GM18907 (cell line): Measurements from ENCODE around the gene NIPAL3.

Experiments used
- ATAC-seq: cut with Tn5 transposase; IDR thresholded peaks from one replicate; pipeline ENCODE4 v1.9.1; 2021; ENCODE audit warnings: mild to moderate bottlenecking, moderate library complexity; ENCODE audit not compliant: unreplicated experiment

The NIPAL3 gene

DNA sequence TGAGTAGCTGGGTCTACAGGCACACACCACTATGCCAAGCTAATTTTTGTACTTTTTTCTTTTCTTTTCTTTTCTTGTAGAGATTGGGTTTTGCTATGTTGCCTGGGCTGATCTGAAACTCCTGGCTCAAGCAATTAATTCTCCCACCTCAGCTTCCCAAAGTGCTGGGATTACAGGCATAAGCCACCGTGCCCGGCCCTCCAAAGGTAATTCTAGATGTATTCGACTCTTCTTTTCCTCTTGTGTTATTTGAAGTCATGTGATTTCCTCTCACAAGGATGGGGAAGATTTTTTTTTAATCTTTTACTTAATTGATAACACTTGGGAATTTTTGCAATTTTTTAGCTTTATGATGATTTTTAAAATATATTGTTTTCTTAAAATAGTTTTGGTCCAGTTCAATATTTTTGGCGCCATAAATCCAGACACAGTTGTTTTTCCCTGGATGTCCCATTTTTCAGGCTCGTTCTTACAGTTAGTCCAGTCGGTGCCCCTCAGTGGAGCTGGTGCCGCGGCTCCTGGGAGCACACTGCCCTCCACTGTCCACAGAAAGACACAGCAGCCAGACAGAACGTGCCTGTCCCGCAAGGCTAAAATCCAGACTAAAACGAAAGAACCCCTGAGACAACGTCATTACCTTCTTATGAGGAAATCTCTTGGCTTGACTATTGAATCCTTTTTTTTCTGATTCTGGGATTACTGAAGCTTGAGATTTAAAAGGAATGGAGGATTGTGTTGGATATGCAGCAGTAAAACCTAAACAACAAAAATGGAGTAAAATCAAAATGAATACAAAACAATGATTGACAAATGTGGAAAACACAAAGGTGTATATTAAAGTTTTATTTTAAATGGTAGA lies 24.4 kb upstream of the NIPAL3 start:
- peak; percentile 49 for ATAC-seq

DNA sequence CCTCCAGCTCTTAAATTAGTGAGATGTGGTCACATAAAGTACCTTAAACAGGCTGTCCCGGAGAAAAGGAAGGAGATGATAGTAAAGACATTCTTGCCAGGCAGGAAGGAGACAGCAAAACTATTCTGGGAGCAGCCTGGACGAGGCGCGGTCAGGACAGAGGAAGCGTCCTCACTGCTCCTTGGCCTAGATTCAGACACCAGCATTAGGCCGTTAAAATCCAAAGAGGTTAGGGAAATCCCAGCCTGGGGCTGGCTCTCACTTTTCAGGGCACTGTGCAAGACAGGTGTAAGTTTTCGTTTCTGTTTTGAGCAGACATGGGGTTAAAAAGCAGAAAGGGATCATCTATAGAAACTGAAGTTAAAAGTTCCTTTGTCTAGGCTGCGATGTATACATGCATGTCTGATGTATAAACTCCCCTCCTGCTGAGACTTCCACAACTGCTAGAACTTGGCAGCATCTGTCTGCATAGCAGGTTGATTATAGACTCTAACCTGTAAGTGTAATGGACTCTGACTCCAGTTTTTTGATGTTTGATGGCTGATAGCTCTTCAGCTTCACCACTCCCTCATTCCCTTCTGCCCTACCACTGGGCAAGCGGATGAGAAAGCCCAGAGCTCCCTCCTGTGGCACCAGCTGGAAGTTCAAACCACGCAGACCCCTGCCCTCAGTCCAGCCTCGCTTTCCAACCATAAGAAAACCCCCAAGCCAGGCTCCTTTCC lies 23.6 kb upstream of the NIPAL3 start:
- peak; percentile 69 for ATAC-seq

DNA sequence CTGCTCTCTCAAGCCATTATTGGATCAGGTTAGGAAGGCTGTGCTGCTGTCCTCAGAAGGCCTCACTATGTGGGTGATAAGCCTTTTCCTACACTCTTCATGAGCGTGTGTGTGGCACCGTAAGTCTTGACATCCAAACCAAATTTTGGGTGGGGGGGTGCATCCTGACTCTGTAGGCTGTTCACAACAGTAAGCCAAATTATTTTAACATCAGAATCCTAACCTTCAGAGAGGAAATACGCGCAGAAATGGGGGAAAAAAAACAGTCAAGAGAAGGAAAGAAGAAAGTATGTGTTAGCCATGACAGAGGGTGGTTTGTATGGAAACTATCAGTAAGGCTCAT lies 23.0 kb upstream of the NIPAL3 start:
- no peak for ATAC-seq

DNA sequence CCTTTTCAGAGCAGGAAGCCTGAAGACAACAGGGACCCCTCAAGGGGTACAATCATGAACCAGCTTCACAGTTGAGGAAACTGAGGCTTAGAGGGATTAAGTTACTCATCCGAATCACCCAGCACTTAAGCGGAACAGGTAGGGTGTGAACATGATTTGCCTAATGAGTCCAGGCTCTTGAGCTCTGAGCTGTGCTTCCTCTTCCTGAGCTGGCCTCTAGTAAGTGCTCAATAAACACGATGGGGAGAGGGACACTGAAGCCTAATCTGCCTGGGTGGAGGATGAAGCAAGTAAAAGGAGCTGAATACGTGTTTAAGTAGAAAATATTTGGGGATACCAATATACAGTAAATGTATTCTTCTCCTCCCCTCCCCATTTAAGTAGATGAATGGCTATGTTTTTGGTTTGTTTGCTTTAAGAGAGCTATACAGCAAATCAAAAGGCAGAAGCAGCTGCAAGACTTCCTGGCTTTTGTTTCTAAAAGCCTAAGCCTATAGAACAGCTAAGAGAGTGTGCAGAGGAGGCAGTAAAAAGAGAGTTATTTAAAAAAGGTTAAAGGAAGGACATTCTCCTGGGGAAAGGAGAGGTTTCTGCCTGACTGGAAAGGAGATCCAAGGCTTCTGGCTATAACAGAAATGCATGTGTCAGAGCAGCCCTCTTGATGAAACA lies 22.5 kb upstream of the NIPAL3 start:
- no peak for ATAC-seq

DNA sequence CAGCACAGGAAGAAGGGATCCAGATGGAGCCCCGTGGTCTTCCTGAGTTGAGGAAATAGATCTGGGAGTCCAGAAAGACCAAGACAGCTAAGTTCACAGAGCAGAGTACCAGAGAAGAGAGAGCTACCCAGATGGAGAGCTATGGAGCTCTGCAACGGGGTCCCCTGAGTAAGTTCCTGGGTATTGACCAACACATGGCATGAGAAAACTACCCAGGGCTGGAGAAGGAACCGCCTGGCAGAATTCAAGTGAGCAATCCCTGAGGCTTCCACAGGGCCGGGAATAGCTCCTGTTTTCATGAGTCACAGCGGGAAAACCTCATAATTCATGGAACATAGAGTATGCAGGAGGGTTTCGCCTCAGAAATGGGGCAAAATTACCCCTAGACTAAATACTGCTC lies 21.7 kb upstream of the NIPAL3 start:
- no peak for ATAC-seq

DNA sequence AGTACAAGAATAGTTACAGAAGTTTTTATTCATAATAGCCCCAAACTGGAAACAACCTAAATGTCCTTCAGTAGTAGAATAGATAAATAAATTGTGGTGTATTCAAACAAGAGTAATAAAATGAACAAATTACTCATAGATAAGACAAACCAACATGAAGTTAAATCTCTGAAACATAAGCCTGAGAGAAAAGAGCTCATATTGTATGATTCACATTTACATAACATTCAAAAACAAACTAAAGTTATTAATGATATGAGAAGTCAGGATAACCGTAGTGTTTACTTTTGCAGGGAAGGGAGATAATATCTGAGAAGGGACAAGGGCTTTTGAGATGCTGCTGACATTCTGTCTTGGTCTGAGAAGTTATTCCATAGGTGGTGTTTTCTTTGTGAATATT lies 15.5 kb upstream of the NIPAL3 start:
- ATAC-seq: no peak

DNA sequence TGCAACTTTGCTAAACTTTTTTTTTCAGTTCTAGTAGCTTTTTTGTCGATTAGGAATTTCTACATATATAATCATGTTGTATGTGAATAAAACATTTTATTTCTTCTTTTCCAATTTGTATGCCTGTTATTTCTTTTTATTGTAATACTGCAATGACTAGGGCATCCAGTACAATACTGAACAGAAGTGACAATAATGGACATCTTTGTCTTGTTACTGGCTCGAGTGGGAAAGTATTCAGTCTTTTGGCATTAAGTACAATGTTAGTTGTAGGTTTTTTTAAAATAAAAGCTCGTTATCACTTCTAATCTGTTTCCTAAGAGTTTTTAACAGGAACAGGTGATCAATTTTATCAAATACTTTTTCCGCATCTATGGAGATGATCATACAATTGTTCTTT lies 11.8 kb upstream of the NIPAL3 start:
- ATAC-seq: no peak

DNA sequence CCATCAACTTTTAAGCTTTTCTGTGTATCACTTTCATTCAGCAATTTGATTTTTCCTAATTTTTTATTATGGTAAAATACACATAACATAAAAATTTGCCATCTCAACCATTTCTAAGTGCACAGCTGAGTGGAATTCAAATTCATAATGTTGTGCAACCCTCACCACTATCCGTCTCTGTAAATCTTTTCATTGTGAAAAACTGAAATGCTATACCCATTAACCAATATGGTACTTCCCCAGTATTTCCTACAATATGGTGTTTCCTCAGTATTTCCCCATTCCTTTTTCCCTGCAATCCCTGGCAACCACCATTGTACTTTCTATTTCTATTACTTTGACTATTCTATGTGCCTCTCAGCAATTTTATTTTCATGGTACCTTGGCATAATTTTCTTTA lies 8.8 kb upstream of the NIPAL3 start:
- ATAC-seq: no peak

DNA sequence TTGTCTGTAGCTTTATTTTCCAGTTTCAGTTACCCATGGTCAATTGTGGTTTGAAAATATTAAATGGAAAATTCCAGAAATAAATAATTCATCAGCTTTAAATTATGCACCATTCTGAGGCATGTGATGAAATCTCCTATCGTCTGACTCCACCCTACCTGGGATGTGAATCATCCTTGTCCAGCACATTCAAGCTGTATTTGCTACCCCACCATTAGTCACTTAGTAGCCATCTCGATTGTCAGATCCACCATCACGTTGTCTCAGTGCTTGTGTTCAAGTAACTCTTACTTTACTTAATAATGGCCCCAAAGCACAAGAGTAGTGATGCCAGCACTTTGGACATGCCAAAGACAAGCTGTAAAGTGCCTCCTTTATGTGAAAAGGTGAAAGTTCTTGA lies 6.1 kb upstream of the NIPAL3 start:
- ATAC-seq: no peak

DNA sequence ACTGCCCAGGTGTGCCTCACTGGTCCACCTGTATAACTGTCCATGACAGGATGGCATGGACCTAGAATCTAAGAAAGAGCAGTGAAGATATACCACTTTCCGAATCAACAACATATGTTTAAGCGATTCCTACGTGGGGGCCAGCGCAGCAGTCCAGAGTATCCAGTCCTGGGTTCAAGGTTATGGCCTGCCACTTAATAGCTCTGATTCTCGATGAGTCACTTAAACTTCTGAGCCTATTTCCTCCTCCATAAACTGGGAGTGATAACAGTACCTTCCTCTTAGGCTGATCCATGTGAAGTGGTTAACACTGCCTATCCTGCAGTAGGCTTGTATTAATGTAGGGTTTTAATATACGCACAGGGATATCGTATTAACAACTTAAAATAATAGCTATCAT lies 4.9 kb upstream of the NIPAL3 start:
- no peak for ATAC-seq

DNA sequence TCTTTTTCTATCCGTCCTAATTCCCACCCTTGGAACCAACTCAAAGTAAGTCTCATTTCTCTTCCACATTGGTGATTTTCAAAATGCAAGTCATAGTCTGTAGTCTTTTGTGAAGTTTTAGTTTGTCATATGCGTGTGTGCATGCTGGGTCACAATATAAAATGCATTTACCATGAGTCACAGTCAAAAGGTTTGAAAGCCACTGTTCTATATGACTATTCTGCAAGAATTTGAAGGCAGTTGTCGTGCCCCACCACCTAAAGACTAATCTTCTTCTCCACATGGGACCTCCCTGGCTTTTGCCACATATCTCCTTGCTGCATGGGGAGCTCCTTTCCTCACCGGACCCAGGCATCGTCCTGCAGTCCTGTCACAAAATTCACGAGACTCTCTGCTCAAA lies 3.6 kb upstream of the NIPAL3 start:
- ATAC-seq: no peak

DNA sequence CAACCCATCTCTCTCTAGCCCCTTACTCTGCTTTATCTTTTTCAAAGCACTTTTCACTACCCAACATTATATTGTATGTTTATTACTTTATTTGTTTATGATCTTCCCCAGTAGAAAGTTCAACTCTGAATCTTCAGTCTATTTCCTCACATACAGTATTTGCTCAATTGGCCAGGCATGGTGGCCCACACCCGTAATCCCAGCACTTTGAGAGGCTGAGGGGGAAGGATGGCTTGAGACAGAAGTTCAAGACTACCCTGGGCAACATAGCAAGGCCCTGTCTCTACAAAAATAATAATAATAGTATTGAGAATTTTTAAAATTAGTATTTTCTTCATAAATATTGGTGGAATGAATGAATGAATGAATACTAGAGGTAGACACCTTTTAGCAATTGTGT lies 3.2 kb upstream of the NIPAL3 start:
- no peak for ATAC-seq

DNA sequence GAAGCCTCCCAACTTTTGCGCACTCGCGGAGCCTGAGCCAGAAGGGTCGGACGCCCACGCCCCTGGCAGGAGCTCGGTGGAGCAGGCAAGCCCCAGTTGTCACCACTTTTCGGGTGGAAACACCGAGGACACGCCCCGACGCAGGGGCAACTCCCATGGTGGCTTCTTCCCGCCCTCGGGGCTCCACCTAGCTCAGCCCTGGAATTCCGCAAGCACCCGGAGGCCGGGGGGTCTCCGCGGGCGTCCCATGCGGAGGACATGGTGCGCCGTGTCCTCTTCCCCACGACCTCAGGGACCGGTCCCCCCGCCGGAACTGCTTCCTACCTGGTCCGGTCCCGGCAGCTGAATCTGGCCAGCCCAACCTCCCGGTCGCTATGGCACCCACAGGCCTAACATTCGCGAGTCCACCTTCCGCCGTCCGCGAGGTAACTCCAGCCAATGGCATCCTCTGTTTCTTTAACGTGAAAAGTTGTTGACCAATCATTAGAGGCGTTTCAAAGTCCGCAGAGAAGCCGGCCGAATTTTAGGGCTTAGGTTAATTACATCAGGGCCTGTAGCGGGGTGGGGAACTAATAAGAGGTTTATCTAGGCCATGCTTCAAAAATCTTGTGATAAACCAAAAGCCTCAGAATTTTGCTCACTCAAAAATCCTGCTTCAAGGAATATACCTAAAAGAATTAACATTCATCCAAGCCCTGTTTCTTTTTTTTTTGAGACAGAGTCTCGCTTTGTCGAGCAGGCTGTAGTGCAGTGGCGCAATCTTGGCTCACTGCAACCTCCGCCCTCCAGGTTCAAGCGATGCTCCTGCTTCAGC lies 2.0 kb upstream of the NIPAL3 start, which contains the start of gene STPG1:
Gene STPG1 (minus strand): TSS at position 433 of the 814 bp plus-strand sequence. CDS start 12,394 bp downstream, outside the sequence.
- no peak for ATAC-seq

DNA sequence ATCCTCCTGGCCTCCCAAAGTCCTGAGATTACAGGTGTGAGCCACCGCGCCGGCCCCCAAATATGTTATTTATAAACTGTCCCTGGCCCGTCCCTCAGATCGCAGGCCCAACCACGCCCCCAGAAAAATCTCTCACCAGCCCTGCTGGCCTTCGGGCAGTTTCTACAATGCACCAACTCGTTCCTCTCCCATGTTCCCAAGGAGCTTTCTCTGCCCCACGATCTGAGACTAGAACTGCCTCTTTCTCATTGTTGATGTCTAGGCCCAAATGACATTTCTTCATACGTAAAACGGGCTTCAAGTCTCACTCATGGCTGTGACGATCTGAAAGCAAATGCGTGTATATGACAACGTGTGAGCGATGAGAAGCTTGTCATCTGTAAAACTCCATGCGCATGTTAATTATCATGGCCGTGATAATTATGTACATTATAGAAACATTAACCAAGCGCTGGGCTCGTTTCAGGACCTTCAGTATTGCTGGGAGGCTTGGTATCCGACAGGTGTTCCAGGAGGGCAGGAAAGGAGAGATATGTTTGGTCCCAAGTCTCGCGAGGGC lies 748 bp upstream of the NIPAL3 start:
- ATAC-seq: no peak

DNA sequence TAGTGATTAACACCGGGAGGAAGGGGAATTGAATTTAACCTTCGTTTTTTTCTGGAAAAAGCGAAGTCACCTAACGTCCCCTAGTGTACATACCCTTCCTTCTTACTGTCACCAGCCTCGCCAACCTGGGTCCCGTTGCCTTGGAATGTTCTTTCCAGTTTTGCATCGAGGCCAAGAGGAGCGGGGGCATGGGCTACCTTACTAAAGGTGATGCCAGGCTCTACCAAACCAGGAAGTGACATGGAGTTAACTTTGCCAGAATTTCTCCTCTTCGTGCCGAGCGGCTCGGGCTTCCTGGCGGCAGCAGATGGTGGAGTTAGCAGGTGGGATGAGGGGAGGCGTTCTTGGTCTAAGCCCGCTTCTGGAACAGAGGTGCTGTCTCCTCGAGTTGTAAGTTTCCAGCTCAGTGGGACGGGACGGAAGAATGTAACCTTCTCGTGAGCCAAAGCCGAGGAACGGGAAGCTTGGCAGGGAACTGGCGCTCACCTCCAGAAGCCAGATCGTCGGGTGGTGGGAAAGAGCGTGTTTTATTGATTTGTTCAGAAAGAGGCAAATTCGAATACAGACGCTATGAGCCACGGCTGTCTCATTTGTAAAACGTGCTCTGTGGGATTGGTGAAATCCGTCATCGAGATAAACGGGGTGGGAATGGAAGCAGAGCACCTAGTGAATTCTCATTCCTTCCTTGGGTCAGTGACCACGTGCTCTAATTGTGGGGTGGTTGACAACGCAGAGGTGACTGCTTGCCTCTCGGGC lies 486 bp downstream of the NIPAL3 start:
- ATAC-seq: peak; percentile 11

DNA sequence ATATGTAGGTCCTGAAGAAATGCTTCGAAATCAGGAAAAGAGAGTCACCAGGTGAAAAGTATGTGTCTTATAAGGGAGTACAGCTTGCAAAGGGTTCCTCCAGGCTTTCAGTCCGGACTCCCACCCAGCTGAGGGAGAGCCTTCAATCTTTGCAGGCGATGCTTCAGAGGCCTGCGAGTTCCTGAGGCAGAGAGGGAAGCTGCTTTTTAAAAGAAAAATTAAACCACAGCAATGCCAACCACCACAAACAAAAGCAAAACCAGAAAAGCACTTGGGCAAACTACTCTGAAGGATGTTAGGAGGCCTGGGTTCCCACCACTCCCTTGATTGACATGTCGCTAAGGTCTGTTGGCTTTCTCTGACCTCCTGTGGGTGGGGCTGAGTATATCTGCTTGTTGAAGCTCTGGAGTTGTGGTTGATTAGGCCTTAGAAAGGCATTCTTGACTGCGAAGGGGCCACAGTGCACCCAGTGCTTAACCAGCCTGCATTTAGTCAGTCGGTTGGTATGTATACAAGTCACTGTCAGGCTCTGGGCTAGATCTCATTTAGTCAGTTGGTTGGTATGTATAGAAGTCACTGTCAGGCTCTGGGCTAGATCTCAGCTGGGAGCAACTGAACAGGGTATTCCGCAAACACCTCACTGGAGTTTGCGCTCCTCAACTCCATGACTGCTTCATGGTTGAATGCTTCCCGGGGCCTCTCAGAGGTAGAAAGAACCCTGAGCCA lies 1.2 kb downstream of the NIPAL3 start:
- no peak for ATAC-seq

DNA sequence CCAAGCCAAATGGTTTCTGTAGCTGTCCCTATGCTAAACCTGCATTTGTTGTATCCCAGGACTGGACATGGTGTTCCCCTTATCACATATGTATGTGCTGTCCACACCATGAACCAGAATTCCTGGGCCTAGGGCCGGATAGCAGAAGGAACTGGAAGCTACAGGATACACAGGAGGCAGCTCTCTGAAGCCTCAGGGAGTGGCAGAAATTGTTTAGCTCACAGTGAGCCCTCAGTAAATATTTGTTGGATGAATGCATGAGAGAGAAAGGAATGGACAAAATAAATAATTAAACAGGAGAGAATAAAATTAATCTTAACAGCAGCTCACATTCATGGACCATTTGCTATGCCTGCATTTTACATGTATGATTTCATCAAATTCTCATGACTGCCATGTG lies 2.1 kb downstream of the NIPAL3 start:
- ATAC-seq: no peak

DNA sequence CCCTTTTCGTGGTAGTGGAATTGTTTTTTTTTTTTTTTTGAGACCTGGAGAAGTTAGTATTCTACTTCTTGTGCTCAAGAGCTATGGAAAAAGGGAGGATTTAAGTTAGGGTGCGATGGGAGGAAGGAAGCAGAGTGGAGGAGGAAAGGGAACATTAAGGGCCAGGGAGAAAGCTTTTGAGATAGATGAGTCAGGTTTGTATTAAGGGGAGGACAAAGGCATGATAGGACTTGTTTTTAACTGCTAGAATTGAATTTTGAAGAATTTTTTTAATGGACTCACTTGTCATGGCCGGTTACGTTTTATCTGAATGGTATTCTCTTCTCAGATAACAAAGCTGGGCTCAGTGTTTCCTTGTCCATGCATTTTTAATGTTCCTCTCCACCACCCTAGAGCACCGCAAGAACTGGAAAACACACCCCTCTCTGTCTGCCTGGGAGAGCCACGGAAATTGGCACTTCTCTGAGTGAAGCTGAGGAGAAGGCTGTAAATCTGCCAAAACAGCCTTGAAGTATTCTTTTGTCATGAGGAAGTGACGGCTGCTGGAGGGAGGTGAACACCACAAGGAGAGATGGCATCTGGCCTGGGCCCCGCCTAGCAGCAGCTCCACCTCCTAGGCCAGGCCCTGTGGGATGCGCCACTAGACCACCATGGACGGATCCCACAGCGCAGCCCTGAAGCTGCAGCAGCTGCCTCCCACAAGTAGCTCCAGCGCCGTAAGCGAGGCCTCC lies 3.5 kb downstream of the NIPAL3 start:
- no peak for ATAC-seq

DNA sequence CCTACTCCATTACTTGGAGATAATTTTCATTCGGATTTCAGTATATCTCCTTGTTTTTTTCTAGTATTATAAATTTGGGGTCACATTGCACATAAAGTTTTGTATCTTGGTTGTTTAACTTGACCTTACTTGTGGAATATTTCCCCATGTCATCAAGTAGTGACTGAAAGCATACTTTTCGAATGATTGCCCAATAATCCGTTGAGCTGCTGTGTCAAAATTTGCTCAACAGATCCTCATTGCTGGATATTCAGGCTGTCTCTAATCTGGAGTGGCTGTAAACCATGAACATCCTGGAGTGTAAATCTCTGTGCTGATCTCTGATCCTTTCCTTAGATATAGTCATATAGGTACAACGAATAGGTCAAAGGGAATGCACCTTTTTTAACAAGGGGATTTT lies 4.9 kb downstream of the NIPAL3 start:
- no peak for ATAC-seq
